PC-3 (cell line): ENCODE measurements around the gene XIRP2. TPM values are rescaled to one million over a fixed set of nuclear protein-coding genes. Genes with fewer than 3 reads are reported as not detected.
"Not testable (repeated sequence)": the region's sequence is repeated elsewhere in the genome, so short reads cannot be mapped to it uniquely, and the experiment has no call there.

ENCODE experiments used
- ATAC-seq: fragments of 200-7000 bp; cut with Tn5 transposase; 2 replicates; pipeline ENCODE4 v1.9.1; 2020; ENCODE audit warnings: mild to moderate bottlenecking, moderate library complexity
- BruUV-seq: library from RNA; stranded (reverse); fragments of 400-500 nt; replicated peaks from 2 replicates; lab custom pipeline; 2021; lab: Mats Ljungman, UMichigan
- CTCF ChIA-PET: fragments of 300-600 bp; sonication (Branson Sonifier 250); formaldehyde crosslinking; loops from one replicate; lab custom pipeline; 2022; ENCODE audit warnings: antibody characterized with exemption; lab: Charles Lee
- POLR2A ChIA-PET: fragments of 300-600 bp; sonication (Branson Sonifier 250); formaldehyde crosslinking; loops from one replicate; lab custom pipeline; 2022; ENCODE audit warnings: antibody characterized with exemption; ENCODE audit not compliant: unreplicated experiment; lab: Charles Lee
- DNase-seq: peaks from one replicate; pipeline ENCODE4 v3.0.0-alpha.2; 2015
- H2AFZ ChIP-seq: fragments of 300-600 bp; sonication (generic); 2 replicates; pipeline ENCODE4 v1.6.0; 2016; ENCODE audit warnings: antibody characterized with exemption, low read length
- H3F3A ChIP-seq: fragments of 300-600 bp; sonication (generic); one replicate; pipeline ENCODE4 v1.6.0; 2017; ENCODE audit warnings: antibody characterized with exemption, low read length, control low read depth, mild to moderate bottlenecking; ENCODE audit not compliant: unreplicated experiment
- H3K27ac ChIP-seq: fragments of 300-600 bp; sonication (generic); 2 replicates; pipeline ENCODE4 v1.5.1; 2016; ENCODE audit warnings: mild to moderate bottlenecking, low read length
- H3K27me3 ChIP-seq: fragments of 300-600 bp; sonication (generic); 2 replicates; pipeline ENCODE4 v1.6.1; 2016; ENCODE audit warnings: low read length, mixed read lengths
- H3K36me3 ChIP-seq: fragments of 300-600 bp; sonication (generic); 2 replicates; pipeline ENCODE4 v1.6.1; 2016; ENCODE audit warnings: low read depth, mixed run types, low read length, mixed read lengths
- H3K4me1 ChIP-seq: fragments of 300-600 bp; sonication (generic); 2 replicates; pipeline ENCODE4 v1.5.1; 2016; ENCODE audit warnings: low read length; ENCODE audit not compliant: insufficient read depth
- H3K4me2 ChIP-seq: fragments of 300-600 bp; sonication (generic); 2 replicates; pipeline ENCODE4 v1.6.0; 2016; ENCODE audit warnings: low read length
- H3K4me3 ChIP-seq: fragments of 300-600 bp; sonication (generic); 2 replicates; pipeline ENCODE4 v1.5.1; 2016; ENCODE audit warnings: mild to moderate bottlenecking, low read length, mixed read lengths
- H3K79me2 ChIP-seq: fragments of 300-600 bp; sonication (generic); 2 replicates; pipeline ENCODE4 v1.6.1; 2017; ENCODE audit warnings: low read length, mixed read lengths
- H3K9ac ChIP-seq: fragments of 300-600 bp; sonication (generic); 2 replicates; pipeline ENCODE4 v1.6.0; 2016; ENCODE audit warnings: mild to moderate bottlenecking, low read length
- H3K9me2 ChIP-seq: fragments of 300-600 bp; sonication (generic); replicated peaks from 2 replicates; pipeline ENCODE4 v1.6.1; 2016; ENCODE audit warnings: mixed run types, low read length, mixed read lengths
- H3K9me3 ChIP-seq: fragments of 300-600 bp; sonication (generic); 2 replicates; pipeline ENCODE4 v1.6.1; 2016; ENCODE audit warnings: low read length, mixed read lengths
- H4K20me1 ChIP-seq: fragments of 300-600 bp; sonication (generic); 2 replicates; pipeline ENCODE4 v1.6.1; 2016; ENCODE audit warnings: low read length, mixed read lengths
- CTCF ChIP-seq: fragments of 300-600 bp; sonication (generic); conservative IDR thresholded peaks from 2 replicates; pipeline ENCODE4 v1.5.1; 2017; ENCODE audit warnings: antibody characterized with exemption, low read depth, mild to moderate bottlenecking, low read length
- EZH2 ChIP-seq: fragments of 300-600 bp; sonication (generic); IDR thresholded peaks from one replicate; pipeline ENCODE4 v1.6.1; 2017; ENCODE audit warnings: antibody characterized with exemption, mild to moderate bottlenecking, low read length; ENCODE audit not compliant: unreplicated experiment
- EZH2phosphoT487 ChIP-seq: fragments of 300-600 bp; sonication (generic); IDR thresholded peaks from 2 replicates; pipeline ENCODE4 v1.6.1; 2018; ENCODE audit warnings: mild to moderate bottlenecking, antibody characterized with exemption, low read length, borderline replicate concordance
- intact Hi-C: fragments of 100-400 bp; cut with micrococcal nuclease; formaldehyde crosslinking; loops from 2 replicates; pipeline ENCODE4 v1.9.0; 2023
- total RNA-seq: library from RNA; depleted of rRNA; stranded (reverse); fragments of >200 nt; gene quantifications from 2 replicates; pipeline ENCODE4 v1.2.3, GENCODE V29; 2014

The XIRP2 gene
- total RNA-seq, 1 experiment from 2014 or later = 0.11 TPM

DNA sequence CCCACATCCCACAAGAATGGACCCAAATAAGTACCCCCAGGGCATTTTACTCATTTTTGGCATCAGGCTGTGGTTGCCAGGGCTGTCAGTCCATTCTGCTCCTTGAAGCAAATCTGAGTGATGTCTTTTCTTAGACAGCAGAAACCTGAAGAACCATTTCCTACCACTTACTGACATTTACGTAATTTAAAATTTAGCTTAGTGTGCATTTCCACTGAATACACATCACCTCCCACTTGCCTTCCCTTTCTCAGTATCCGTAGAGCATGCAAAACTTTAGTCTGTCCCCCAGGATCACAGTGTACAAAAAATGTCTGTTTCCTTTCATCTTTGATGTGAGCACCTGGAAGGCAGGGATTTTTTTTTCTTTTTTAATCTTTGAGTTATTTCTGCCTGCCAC is 130.3 kb downstream of the XIRP2 start:
- H4K20me1 ChIP-seq = no peaks in the 10 kb centered on the region
- H3K9me3 ChIP-seq = no peaks in the 10 kb centered on the region
- intact Hi-C loops = no loop called here
- ChIA-PET POLR2A (interaction anchor here (0.6 kb wide), 1 partner anchor 730 kb away, joined by 3 read pairs; no protein-coding TSS in a partner anchor), CTCF (no interaction called here)
- H3K9ac ChIP-seq = no peak overlapping the region
- ATAC-seq = no peak
- no TSS peak for BruUV-seq
- no peaks in the 10 kb centered on the region for H3K4me1 ChIP-seq
- no peaks in the 10 kb centered on the region for H3K79me2 ChIP-seq
- no peaks in the 10 kb centered on the region for H3K27me3 ChIP-seq
- H3K36me3 ChIP-seq = no peaks in the 10 kb centered on the region
- no peaks in the 10 kb centered on the region for H3K9me2 ChIP-seq
- TF ChIP-seq CTCF (no peak), EZH2phosphoT487 (no peak), EZH2 (no peak)
- no peak overlapping the region for H3K4me2 ChIP-seq
- no peak overlapping the region for H2AFZ ChIP-seq
- H3K4me3 ChIP-seq = no peak overlapping the region
- no peaks in the 10 kb centered on the region for H3F3A ChIP-seq
- H3K27ac ChIP-seq = no peak overlapping the region
- no peak for DNase-seq

DNA sequence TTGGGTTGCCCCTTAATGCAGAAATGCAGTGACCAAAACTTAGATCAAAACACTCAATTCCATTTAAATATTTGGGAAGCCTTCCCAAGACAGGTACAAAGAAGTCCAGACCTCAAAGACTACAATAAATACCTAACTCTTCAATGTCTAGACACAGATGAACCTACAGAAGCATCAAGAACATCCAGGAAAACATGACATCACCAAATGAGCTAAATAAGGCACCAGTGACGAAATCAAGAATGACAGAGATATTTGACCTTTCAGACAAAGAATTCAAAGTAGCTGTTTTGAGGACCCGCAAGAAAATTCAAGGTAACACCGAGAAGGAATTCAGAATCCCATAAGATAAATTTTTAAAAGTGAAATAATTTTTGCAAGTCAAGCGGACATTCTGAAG is 140.2 kb downstream of the XIRP2 start:
- Histone ChIP-seq H3K9ac (no peak overlapping the region), H3K9me2 (no peaks in the 10 kb centered on the region), H3K4me2 (no peak overlapping the region), H3K4me3 (no peak overlapping the region), H3K27ac (no peak overlapping the region), H3K36me3 (no peaks in the 10 kb centered on the region), H3F3A (no peaks in the 10 kb centered on the region), H3K27me3 (no peaks in the 10 kb centered on the region), H3K9me3 (no peaks in the 10 kb centered on the region), H2AFZ (no peak overlapping the region), H3K79me2 (no peaks in the 10 kb centered on the region), H4K20me1 (no peaks in the 10 kb centered on the region), H3K4me1 (no peaks in the 10 kb centered on the region)
- TF ChIP-seq CTCF = no peak
- no peak for TF ChIP-seq EZH2
- no peak for TF ChIP-seq EZH2phosphoT487
- ChIA-PET CTCF (no interaction called here), POLR2A (no interaction called here)
- BruUV-seq = no TSS peak
- intact Hi-C loops = no loop called here
- DNase-seq (no peak), ATAC-seq (no peak)

DNA sequence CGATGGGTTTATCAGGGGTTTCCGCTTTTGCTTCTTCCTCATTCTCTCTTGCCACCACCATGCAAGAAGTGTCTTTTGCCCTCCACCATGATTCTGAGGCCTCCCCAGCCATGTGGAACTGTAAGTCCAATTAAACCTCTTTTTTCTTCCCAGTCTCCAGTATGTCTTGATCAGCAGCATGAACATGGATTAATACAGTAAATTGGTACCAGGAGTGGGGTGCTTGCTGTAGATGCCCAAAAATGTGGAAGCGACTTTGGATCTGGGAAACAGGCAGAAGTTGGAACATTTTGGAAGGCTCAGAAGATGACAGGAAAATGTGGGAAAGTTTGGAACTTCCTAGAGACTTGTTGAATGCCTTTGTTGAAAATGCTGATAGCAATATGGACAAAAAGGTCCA is 146.7 kb downstream of the XIRP2 start:
- H4K20me1 ChIP-seq, H3K27ac ChIP-seq, CTCF ChIA-PET, POLR2A ChIA-PET, intact Hi-C loops, H3K36me3 ChIP-seq, H3K9me3 ChIP-seq, H3K79me2 ChIP-seq, H3K4me2 ChIP-seq, H3K9me2 ChIP-seq, ATAC-seq, DNase-seq, H3K4me3 ChIP-seq, H3K27me3 ChIP-seq, BruUV-seq, H3F3A ChIP-seq, H2AFZ ChIP-seq, H3K4me1 ChIP-seq, H3K9ac ChIP-seq: not testable (repeated sequence)
